GM18498 (cell line): ENCODE data around the gene PCNX2.
A peak's percentile ranks its signal among the peaks of the same experiment; 100 is the strongest.
"Not testable (repeated sequence)": the region's sequence is repeated elsewhere in the genome, so short reads cannot be mapped to it uniquely, and the experiment has no call there.

Experiments
- ATAC-seq: cut with Tn5 transposase; IDR thresholded peaks from one replicate; pipeline ENCODE4 v1.9.1; 2021; ENCODE audit warnings: mild to moderate bottlenecking, moderate library complexity; ENCODE audit not compliant: unreplicated experiment

Gene PCNX2

GRCh38 chr1:233166896-233167295 lies 128.6 kb downstream of the PCNX2 start:
- ATAC-seq = no peak

- no peak for ATAC-seq
Observed at GRCh38 chr1:233163696-233164095, 131.8 kb downstream of the PCNX2 start.

- no peak for ATAC-seq
Observed at GRCh38 chr1:233158322-233158721, 137.2 kb downstream of the PCNX2 start.

- ATAC-seq = no peak
Observed at GRCh38 chr1:233157245-233157644, 138.3 kb downstream of the PCNX2 start.

- ATAC-seq = no peak
Observed at GRCh38 chr1:233151861-233152260, 143.7 kb downstream of the PCNX2 start.

- ATAC-seq = no peak
Observed at GRCh38 chr1:233144434-233144833, 151.1 kb downstream of the PCNX2 start.

- ATAC-seq = no peak
Observed at GRCh38 chr1:233143241-233143640, 152.3 kb downstream of the PCNX2 start.

- no peak for ATAC-seq
Observed at GRCh38 chr1:233140974-233141373, 154.6 kb downstream of the PCNX2 start.

GRCh38 chr1:233140499-233140898 lies 155.0 kb downstream of the PCNX2 start:
- no peak for ATAC-seq

- ATAC-seq = no peak
Observed at GRCh38 chr1:233138788-233139585, 156.5 kb downstream of the PCNX2 start.

- no peak for ATAC-seq
Observed at GRCh38 chr1:233135833-233136232, 159.7 kb downstream of the PCNX2 start.

GRCh38 chr1:233132445-233132844 lies 163.1 kb downstream of the PCNX2 start:
- no peak for ATAC-seq

- ATAC-seq = not testable (repeated sequence)
Observed at GRCh38 chr1:233129031-233129430, 166.5 kb downstream of the PCNX2 start.

GRCh38 chr1:233127157-233127556 lies 168.4 kb downstream of the PCNX2 start:
- no peak for ATAC-seq

GRCh38 chr1:233122779-233123178 lies 172.7 kb downstream of the PCNX2 start:
- no peak for ATAC-seq

- no peak for ATAC-seq
Observed at GRCh38 chr1:233121947-233122559, 173.5 kb downstream of the PCNX2 start.

- no peak for ATAC-seq
Observed at GRCh38 chr1:233114860-233115259, 180.7 kb downstream of the PCNX2 start.

- no peak for ATAC-seq
Observed at GRCh38 chr1:233114159-233114558, 181.4 kb downstream of the PCNX2 start.

GRCh38 chr1:233113009-233113879 lies 182.3 kb downstream of the PCNX2 start:
- ATAC-seq = peak; percentile 83

GRCh38 chr1:233112186-233113008 lies 183.1 kb downstream of the PCNX2 start:
- no peak for ATAC-seq

GRCh38 chr1:233111731-233112130 lies 183.8 kb downstream of the PCNX2 start:
- ATAC-seq = no peak
